Kidney epithelial cell (primary cell): ENCODE results near the gene ABO. TPM values are rescaled to one million over a fixed set of nuclear protein-coding genes. Genes with fewer than 3 reads are reported as not detected.
"Not testable (repeated sequence)": the region's sequence is repeated elsewhere in the genome, so short reads cannot be mapped to it uniquely, and the experiment has no call there.

ENCODE experiments used
- DNase-seq: peaks from one replicate; pipeline ENCODE4 v3.0.0-alpha.2; 2010; ENCODE audit warnings: low read depth
- H3K27me3 ChIP-seq: 2 replicates; pipeline ENCODE4 v1.6.0; 2011; ENCODE audit warnings: low read length; ENCODE audit not compliant: control insufficient read depth, insufficient read depth
- H3K36me3 ChIP-seq: 2 replicates; pipeline ENCODE4 v1.5.1; 2011; ENCODE audit warnings: low read length; ENCODE audit not compliant: control insufficient read depth, insufficient read depth
- H3K4me3 ChIP-seq: 2 replicates; pipeline ENCODE4 v1.5.1; 2011; ENCODE audit warnings: low read depth, mild to moderate bottlenecking, control low read depth, low read length
- CTCF ChIP-seq: IDR thresholded peaks from 2 replicates; pipeline ENCODE4 v1.5.1; 2011; ENCODE audit warnings: mild to moderate bottlenecking, moderate library complexity, low read length, control low read depth, inconsistent platforms; ENCODE audit not compliant: insufficient read depth, poor library complexity, severe bottlenecking
- total RNA-seq: library from RNA; depleted of rRNA; stranded (reverse); fragments of >200 nt; gene quantifications from 2 replicates; pipeline ENCODE4 v1.2.3, GENCODE V29; 2015

Gene ABO
- total RNA-seq, 1 donor from 2014 or later = 1.8 TPM

DNA sequence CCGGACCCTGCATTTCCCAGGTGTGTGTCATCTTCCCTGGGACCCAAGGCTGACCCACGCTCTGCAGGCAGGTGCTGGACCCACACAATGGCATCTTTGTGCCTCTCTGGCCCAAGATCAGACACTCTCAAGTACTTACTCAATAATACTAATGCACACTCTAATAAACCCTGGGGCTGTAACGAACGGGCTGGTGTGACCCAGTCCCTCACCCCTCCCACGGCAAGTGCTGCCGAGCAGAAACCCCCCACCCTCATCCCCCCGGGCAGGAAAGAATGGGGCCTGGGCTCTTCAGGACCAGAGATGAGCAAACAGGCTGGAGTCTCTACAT, 64.8 kb downstream of the ABO start:
- H3K36me3 ChIP-seq = no peaks in the 10 kb centered on the region
- DNase-seq = no peak
- peaks cover 4% of the 10 kb centered on the region for H3K27me3 ChIP-seq
- TF ChIP-seq CTCF = no peak
- no peak overlapping the region for H3K4me3 ChIP-seq

DNA sequence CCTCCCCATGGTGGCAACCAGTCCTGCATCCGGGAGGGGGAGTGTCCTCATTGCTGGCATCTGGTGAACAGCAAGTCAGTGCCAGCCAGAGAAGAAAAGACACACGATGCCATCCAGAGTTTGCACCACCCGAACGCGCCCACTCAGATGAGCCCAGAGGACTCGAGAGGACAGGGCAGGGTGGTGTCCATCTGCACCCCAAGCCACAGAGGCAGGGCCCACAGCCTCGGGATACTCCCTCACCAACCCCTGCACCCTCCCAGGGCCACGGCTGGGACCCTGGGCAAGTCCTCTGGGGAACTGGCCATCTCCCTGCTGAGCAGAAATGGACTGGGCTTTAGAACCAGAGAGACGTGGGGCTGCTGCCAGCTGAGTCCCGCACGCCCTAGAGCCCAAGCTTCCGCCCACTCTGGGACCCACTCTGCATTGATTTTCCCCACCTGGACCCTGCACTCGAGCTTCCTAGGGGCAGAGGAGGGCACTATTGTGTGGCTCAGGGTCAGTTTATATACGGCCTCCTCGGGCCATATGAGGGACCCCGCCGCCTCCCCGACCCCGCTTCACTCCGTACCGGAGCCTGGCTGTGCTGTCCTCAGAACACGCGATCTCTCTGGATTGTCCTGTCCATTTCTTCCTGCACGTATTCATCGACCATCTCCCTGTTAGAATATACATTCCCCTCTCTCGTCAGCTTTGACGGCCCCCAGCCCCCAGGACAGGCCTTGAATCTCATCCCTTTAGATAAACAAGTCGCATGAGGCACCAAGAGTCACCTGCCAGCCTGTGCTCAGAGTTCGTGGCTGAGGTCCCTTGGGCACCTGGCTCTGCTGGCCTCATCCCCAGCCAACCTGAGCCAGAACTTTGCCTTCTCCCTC, 65.4 kb downstream of the ABO start:
- H3K27me3 ChIP-seq, DNase-seq, H3K4me3 ChIP-seq: not testable (repeated sequence)

GRCh38 chr9:133208880-133209300, 66.1 kb downstream of the ABO start, which contains the start of gene OBP2B:
Gene OBP2B (minus strand): TSS chr9:133209250. CDS start chr9:133209199, 51 bp downstream.
- H3K4me3 ChIP-seq, DNase-seq, H3K27me3 ChIP-seq, H3K36me3 ChIP-seq: not testable (repeated sequence)

More for the DNA sequence above, 65.4 kb downstream of the ABO start:
- not testable (repeated sequence) for H3K36me3 ChIP-seq

GRCh38 chr9:133208171-133208879, 66.7 kb downstream of the ABO start:
- not testable (repeated sequence) for DNase-seq, H3K4me3 ChIP-seq, H3K27me3 ChIP-seq, H3K36me3 ChIP-seq

DNA sequence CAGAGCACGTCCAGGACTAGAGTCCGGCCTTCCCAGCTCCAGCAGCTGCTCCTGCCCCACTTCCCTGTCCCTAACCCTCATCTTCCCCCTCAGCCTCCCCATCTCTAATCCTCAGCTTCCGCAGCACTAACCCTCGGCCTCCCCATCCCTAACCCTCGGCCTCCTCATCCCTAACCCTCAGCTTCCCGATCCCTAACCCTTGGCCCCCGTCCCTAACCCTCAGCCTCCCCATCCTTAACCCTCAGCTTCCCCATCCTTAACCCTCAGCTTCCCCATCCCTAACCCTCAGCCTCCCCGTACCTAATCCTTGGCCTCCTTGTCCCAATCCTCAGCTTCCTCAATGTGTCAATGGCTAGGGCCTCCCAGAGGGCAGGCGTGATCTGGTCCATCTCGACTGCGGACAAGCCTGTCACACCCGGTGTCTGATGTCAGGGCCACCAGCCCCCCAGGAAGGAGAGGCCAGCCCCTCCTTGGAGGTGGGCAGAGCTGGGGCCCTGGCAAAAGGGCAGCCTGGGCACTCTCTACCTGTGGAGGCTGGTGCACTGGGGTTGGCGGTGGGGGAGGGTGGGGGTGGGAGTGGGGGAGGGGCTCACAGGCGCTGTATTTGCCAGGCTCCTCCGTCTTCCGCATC, 67.3 kb downstream of the ABO start:
- no peak for TF ChIP-seq CTCF
- no peak for DNase-seq
- H3K4me3 ChIP-seq = no peak overlapping the region
- H3K36me3 ChIP-seq = no peaks in the 10 kb centered on the region
- H3K27me3 ChIP-seq = peaks cover 4% of the 10 kb centered on the region

DNA sequence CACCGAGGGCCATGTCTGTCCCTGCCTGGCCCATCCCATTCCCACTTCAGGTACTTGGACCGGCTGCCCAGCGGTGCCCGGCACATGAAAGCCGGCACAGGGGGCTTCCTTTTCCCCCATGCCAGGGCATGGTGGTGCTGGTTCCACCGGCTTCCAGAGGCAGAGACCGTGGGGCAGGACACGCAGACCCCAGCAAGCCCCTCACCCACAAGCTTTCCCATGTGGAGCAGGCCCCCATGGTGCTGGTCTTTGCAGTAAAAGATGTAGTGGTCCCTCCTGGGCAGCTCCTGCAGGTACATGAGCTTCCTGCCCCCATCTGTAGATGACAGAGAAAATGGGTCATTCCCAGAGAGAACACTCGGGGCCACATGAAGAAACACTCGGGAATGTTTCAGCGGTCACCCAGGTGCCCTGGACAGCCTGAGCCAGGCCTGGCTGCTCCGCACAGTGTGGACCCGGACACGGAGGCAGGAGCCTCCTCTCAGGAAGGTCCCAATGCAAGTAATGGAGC, 67.9 kb downstream of the ABO start:
- DNase-seq = no peak
- Histone ChIP-seq H3K4me3 (no peak overlapping the region), H3K36me3 (no peaks in the 10 kb centered on the region), H3K27me3 (peaks cover 4% of the 10 kb centered on the region)
- no peak for TF ChIP-seq CTCF
